Psoas muscle (tissue), 8 donors: ENCODE measurements around the gene DPEP1. TPM values are rescaled to one million over a fixed set of nuclear protein-coding genes. Genes with fewer than 3 reads are reported as not detected.
"Not testable (repeated sequence)": the region's sequence is repeated elsewhere in the genome, so short reads cannot be mapped to it uniquely, and the experiment has no call there.

ENCODE experiments used
- ATAC-seq, 4 donors: fragments of 200-7000 bp; cut with Tn5 transposase; one replicate each; pipeline ENCODE4 v1.9.1; 2020; ENCODE audit warnings: moderate library complexity in 3 of 4, mild to moderate bottlenecking in 2 of 4
- DNase-seq, 2 donors: peaks; one replicate each; pipeline ENCODE4 v3.0.0-alpha.2; 2020
- H3K27ac ChIP-seq: fragments of 200-600 bp; one replicate; pipeline ENCODE4 v1.8.0; 2022
- H3K27me3 ChIP-seq, 3 donors: fragments of 200-600 bp in 1 of 3; one replicate each; pipeline versions ENCODE4 v1.6.1 to v1.8.0; 2013 to 2022; ENCODE audit warnings: low read length in 2 of 3, mild to moderate bottlenecking in 2 of 3, moderate library complexity in 1 of 3; ENCODE audit not compliant: insufficient read depth in 3 of 3
- H3K36me3 ChIP-seq, 2 donors: fragments of 200-600 bp in 1 of 2; one replicate each; pipeline versions ENCODE4 v1.6.1 to v1.8.0; 2013 to 2022; ENCODE audit warnings: low read depth in 1 of 2, mild to moderate bottlenecking in 1 of 2, moderate library complexity in 1 of 2; ENCODE audit not compliant: insufficient read depth in 1 of 2
- H3K4me1 ChIP-seq: fragments of 200-600 bp; one replicate; pipeline ENCODE4 v1.8.0; 2022
- H3K4me3 ChIP-seq: fragments of 200-600 bp; one replicate; pipeline ENCODE4 v1.8.0; 2022; ENCODE audit warnings: mild to moderate bottlenecking
- H3K9me3 ChIP-seq: fragments of 200-600 bp; one replicate; pipeline ENCODE4 v1.8.0; 2022
- CTCF ChIP-seq: fragments of 200-600 bp; IDR thresholded peaks from one replicate; pipeline ENCODE4 v1.8.0; 2022; ENCODE audit warnings: antibody characterized with exemption
- WGBS, 3 donors: extraction: QIAGEN DNeasy Blood & Tissue Kit; methylation state at CpG; one replicate each; pipeline versions ENCODE4 v1.1.6 to v1.1.7; 2013; 5-methylcytosine and 5-hydroxymethylcytosine counted together
- intact Hi-C, 2 donors: fragments of 100-400 bp; cut with DNase I; formaldehyde crosslinking; loops; one replicate each; pipeline versions ENCODE4 v1.11.0 to v1.14.2; 2022
- polyA plus RNA-seq, 3 donors: library from polyadenylated mRNA; stranded (reverse); fragments of 200-250 nt; gene quantifications; one replicate each; pipeline ENCODE4 v1.2.3, GENCODE V29; 2013
- total RNA-seq, 4 donors: library from RNA; stranded (reverse); fragmentation: NEBNext Ultra II Directional in 2 of 4; extraction: Animal tissue kit (Norgen Biotek cat#: 25700) in 2 of 4; gene quantifications; one replicate each; pipeline versions ENCODE4 v1.2.1 to v1.2.4, GENCODE V29; 2021 to 2023
- donor health status: healthy with polysubstance abuse.
- donor health status: DM: no; HTN: no; CAD: no; lungs with moderate emphysema.
- donor health status: Bipolar disorder and iron deficiency.
- donor health status: healthy.
- donor health status: DM: yes; HTN: yes; CAD: no.
- donor health status: DM: no; HTN: no; CAD: no.
- donor health status: DM: no; HTN: no; CAD: no.
- donor health status: DM: yes; HTN: yes; CAD: no.

DPEP1 gene
- total and polyA plus RNA-seq, 7 donors = 0.04 to 0.16 TPM; not detected in 5

DNA sequence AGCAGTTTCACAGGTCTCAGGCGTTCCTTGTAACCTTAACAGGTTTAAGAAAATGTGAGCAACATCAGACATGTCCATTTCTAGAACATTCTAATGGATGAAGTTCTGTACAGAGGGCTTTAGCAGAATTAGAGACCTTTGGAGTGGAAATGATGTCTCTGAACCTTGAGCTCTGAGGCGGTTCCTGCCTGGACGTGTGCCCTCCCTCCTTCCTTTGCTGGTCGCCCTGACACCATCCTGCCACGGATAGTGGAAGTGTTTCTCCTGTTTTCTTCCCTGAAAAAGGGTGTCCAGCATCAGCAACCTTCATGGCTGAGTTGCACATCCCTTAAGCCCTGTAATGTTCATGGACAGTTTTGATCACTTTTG is 55.3 kb downstream of the DPEP1 start:
- no peak for DNase-seq
- Histone ChIP-seq H3K4me1 (no peaks in the 10 kb centered on the region), H3K36me3 (no peaks in the 10 kb centered on the region), H3K9me3 (no peaks in the 10 kb centered on the region), H3K4me3 (no peak overlapping the region), H3K27me3 (no peaks in the 10 kb centered on the region), H3K27ac (no peak overlapping the region)
- WGBS, 3 donors = 62 to 71% (median 67%) methylated on average over 5 of the region's 5 CpGs
- TF ChIP-seq CTCF = no peak
- intact Hi-C loops = no loop called here
- no peak for ATAC-seq

- no peaks in the 10 kb centered on the region for H3K9me3 ChIP-seq
- H3K27me3 ChIP-seq = no peaks in the 10 kb centered on the region
- intact Hi-C loops = no loop called here
- no peak for TF ChIP-seq CTCF
- 91 to 93% (median 92%) methylated on average over 11 to 13 of the region's 13 CpGs for WGBS, 3 donors
- H3K4me1 ChIP-seq = no peaks in the 10 kb centered on the region
- H3K27ac ChIP-seq = no peak overlapping the region
- ATAC-seq (no peak), DNase-seq (no peak)
- H3K4me3 ChIP-seq = no peak overlapping the region
- no peaks in the 10 kb centered on the region for H3K36me3 ChIP-seq
Observed at GRCh38 chr16:89669755-89670154, 56.3 kb downstream of the DPEP1 start.

DNA sequence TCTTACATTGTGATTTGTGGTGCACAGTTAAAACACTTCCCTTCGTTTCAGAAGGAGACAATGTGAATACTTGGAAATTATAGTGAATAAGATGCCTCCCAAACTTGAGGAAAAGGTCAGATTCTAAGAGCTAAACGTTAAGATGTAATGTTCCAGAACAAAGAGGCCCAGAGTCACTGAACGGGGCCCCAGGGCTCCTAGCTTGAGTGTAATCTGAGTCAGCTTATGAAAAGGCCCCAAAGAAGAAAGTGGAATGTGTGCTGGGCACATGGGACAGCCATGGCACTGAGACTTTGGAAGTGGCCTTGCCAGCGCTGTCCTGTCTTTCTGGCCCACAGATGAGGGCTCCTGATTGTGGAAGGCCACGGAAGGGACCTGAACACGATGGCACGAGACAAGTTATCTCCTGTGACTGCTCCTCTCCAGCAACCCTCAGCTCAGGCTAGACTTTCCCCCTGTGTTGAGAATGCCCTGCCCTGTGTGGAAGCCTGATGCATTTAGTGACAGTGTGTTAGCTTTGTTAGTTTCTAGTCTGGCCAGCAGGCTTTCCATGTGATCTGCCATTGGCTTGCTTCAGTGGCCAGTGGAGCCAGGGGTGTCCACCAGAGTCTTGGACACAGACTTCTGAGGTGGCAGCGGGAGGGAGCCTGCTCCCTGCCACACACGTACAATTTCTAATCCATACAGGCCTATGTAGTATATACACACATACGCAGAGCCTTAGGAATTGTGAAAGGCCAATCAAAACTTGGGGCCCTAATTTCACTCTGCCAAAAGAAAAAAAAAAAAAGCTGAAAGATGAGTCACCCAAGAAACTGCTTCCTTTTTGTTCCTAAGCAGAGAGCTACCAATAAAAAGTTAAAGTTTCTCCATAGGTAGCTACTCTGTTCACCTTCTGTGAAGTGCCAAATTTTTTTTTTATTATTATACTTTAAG is 57.3 kb downstream of the DPEP1 start:
- 80 to 82% (median 80%) methylated on average over 10 of the region's 10 CpGs for WGBS, 3 donors
- no peak for ATAC-seq
- intact Hi-C loops = no loop called here

GRCh38 chr16:89671565-89671964 is 58.1 kb downstream of the DPEP1 start:
- H3K27ac ChIP-seq, H3K4me3 ChIP-seq, H3K9me3 ChIP-seq, ATAC-seq, DNase-seq, intact Hi-C loops, H3K27me3 ChIP-seq, H3K4me1 ChIP-seq, H3K36me3 ChIP-seq: not testable (repeated sequence)
- 92 to 98% (median 94%) methylated on average over 4 of the region's 4 CpGs for WGBS, 3 donors

More for the DNA sequence above, 57.3 kb downstream of the DPEP1 start:
- Histone ChIP-seq H3K36me3 (no peaks in the 10 kb centered on the region), H3K27me3 (no peaks in the 10 kb centered on the region), H3K9me3 (no peaks in the 10 kb centered on the region), H3K27ac (no peak overlapping the region), H3K4me3 (no peak overlapping the region), H3K4me1 (no peaks in the 10 kb centered on the region)
- no peak for DNase-seq
- no peak for TF ChIP-seq CTCF

DNA sequence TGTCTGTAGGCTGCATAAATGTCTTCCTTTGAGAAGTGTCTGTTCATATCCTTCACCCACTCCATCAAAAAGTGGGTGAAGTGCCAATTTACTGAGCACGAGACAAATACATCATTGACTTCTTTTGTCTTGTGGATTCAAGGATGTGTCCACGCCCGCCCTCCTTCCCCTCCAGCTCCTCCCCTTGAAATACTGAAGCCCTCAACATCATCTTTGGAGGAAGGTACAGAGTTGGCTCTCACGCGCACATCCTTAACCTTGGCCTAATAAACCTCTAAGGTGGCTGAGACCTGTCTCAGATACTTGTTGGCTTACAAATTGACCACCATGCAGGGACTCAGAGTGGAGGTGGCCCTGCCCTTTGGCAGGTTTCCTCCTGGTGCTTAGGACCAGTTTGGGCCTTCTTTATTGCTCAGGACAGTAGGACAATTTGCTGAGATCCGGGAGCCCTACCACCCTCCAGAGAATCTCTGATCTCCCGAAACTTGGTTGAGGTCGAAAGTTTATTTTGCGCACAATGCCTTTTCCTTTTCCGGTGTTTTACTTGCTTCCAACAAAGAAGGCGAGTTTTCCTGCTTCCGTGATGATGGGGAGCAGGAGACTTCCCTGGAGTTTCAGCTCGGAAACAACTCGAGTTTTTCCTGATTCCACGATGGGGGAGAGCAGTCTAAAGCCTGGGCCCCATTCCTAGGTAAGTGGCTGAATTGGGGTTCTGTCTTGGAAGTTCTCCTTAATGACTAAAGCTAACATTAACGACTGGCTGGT is 58.9 kb downstream of the DPEP1 start:
- H3K36me3 ChIP-seq = no peaks in the 10 kb centered on the region
- no peaks in the 10 kb centered on the region for H3K4me1 ChIP-seq
- WGBS, 3 donors = 76 to 81% (median 80%) methylated on average over 16 of the region's 16 CpGs
- no peaks in the 10 kb centered on the region for H3K9me3 ChIP-seq
- ATAC-seq (no peak), DNase-seq (no peak)
- H3K27ac ChIP-seq = no peak overlapping the region
- H3K27me3 ChIP-seq = no peaks in the 10 kb centered on the region
- no peak overlapping the region for H3K4me3 ChIP-seq
- intact Hi-C loops = no loop called here
- TF ChIP-seq CTCF = no peak
